ENCODE measurements around the gene NAIF1. TPM values are rescaled to one million over a fixed set of nuclear protein-coding genes. Genes with fewer than 3 reads are reported as not detected.

Gene NAIF1
- total RNA-seq, 1 donor from 2014 or later: 8.8 TPM

DNA sequence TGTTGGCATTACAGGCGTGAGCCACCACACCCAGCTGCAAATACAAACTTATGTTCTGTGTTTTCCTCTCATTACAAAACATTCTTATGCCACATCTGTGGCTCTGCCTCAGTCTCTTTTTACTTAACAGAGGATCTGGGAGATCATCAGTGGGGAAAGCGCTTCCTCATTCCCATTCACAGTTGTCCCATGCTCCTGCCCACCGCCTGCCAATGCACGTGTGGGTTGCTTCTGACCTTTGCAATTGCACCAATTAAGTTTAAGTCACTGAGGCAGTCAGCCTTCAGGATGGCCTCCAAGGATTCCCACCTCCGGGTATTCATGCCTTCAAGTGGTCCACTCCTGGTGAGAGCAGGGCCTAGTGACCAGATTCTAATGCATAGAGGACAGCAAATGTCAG, 51.4 kb downstream of the NAIF1 start:
- Mint-ChIP-seq H3K4me3 (ENCODE audit: unreplicated experiment) (no peak overlapping the region), H3K36me3 (ENCODE audit: low read depth) (no peaks in the 10 kb centered on the region), H3K9me3 (ENCODE audit: low read depth) (no peaks in the 10 kb centered on the region), H3K4me1 (ENCODE audit: low read depth) (no peaks in the 10 kb centered on the region), H3K27me3 (ENCODE audit: low read depth) (no peaks in the 10 kb centered on the region), H3K27ac (ENCODE audit: unreplicated experiment) (no peak overlapping the region)
- TF ChIP-seq, protein P1, sequence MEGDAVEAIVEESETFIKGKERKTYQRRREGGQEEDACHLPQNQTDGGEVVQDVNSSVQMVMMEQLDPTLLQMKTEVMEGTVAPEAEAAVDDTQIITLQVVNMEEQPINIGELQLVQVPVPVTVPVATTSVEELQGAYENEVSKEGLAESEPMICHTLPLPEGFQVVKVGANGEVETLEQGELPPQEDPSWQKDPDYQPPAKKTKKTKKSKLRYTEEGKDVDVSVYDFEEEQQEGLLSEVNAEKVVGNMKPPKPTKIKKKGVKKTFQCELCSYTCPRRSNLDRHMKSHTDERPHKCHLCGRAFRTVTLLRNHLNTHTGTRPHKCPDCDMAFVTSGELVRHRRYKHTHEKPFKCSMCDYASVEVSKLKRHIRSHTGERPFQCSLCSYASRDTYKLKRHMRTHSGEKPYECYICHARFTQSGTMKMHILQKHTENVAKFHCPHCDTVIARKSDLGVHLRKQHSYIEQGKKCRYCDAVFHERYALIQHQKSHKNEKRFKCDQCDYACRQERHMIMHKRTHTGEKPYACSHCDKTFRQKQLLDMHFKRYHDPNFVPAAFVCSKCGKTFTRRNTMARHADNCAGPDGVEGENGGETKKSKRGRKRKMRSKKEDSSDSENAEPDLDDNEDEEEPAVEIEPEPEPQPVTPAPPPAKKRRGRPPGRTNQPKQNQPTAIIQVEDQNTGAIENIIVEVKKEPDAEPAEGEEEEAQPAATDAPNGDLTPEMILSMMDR (IDR thresholded peaks at IDR 0.05): no peak
- DNase-seq (ENCODE audit: low spot score): no peak

Other genes starting within 250 kb of the NAIF1 start
- 81.3 to 101 TPM (median 89.5 TPM) in 3 replicates for gene ENG, start 212.7 kb downstream of the NAIF1 start, total RNA-seq
- 75.3 to 83.8 TPM (median 77.2 TPM) in 3 replicates for gene AK1, start 189.6 kb downstream of the NAIF1 start, total RNA-seq
- gene ST6GALNAC6, start 167.7 kb downstream of the NAIF1 start, total RNA-seq: 45.5 to 54.3 TPM (median 47.5 TPM) in 3 replicates
- gene ST6GALNAC4, start 150.3 kb downstream of the NAIF1 start, total RNA-seq: 22.2 to 25.5 TPM (median 24.4 TPM) in 3 replicates
- 1.4 to 4.3 TPM (median 2.7 TPM) in 3 replicates for gene PIP5KL1, start 136.5 kb downstream of the NAIF1 start, total RNA-seq
- 26.3 to 28.9 TPM (median 27.8 TPM) in 3 replicates for gene DPM2, start 129.5 kb downstream of the NAIF1 start, total RNA-seq
- 39.4 to 63.0 TPM (median 61.8 TPM) in 3 replicates for gene EEIG1, start 86.3 kb downstream of the NAIF1 start, total RNA-seq
- 10.6 to 17.6 TPM (median 15.8 TPM) in 3 replicates for gene SLC25A25, start 912 bp upstream of the NAIF1 start, total RNA-seq
- 43.5 to 53.6 TPM (median 49.3 TPM) in 3 replicates for gene PTGES2, start 60.4 kb upstream of the NAIF1 start, total RNA-seq
- gene LCN2, start 82.1 kb upstream of the NAIF1 start, total RNA-seq: not detected in 3 replicates
- gene BBLN, start 92.9 kb upstream of the NAIF1 start, total RNA-seq: 78.8 to 85.3 TPM (median 80.2 TPM) in 3 replicates
- 130 to 147 TPM (median 140 TPM) in 3 replicates for gene CIZ1, start 124.3 kb upstream of the NAIF1 start, total RNA-seq
- 87.0 to 127 TPM (median 91.9 TPM) in 3 replicates for gene DNM1, start 136.1 kb upstream of the NAIF1 start, total RNA-seq
- 201 to 243 TPM (median 210 TPM) in 3 replicates for gene GOLGA2, start 208.7 kb upstream of the NAIF1 start, total RNA-seq
- gene SWI5, start 209.0 kb upstream of the NAIF1 start, total RNA-seq: 29.4 to 33.7 TPM (median 31.7 TPM) in 3 replicates

Measured in chondrocyte (in vitro differentiated cells).